Smooth muscle cell (in vitro differentiated cells): ENCODE measurements around the gene PFDN6. TPM values are rescaled to one million over a fixed set of nuclear protein-coding genes. Genes with fewer than 3 reads are reported as not detected.

Source experiments
- DNase-seq: peaks from one replicate; lab custom pipeline; 2025; ENCODE audit not compliant: unreplicated experiment; lab: John Stamatoyannopoulos, UW
- H2AFZ ChIP-seq: fragments of 200-600 bp; sonication (generic); 2 replicates; pipeline ENCODE4 v1.6.0; 2016; ENCODE audit warnings: antibody characterized with exemption, low read depth, mild to moderate bottlenecking
- H3F3A ChIP-seq: fragments of 200-600 bp; sonication (generic); 2 replicates; pipeline ENCODE4 v1.6.0; 2017; ENCODE audit warnings: antibody characterized with exemption, low read depth
- H3K27ac ChIP-seq: fragments of 200-600 bp; sonication (generic); 2 replicates; pipeline ENCODE4 v1.5.1; 2016; ENCODE audit warnings: low read depth, mild to moderate bottlenecking
- H3K27me3 ChIP-seq: fragments of 200-600 bp; sonication (generic); 2 replicates; pipeline ENCODE4 v1.6.1; 2016; ENCODE audit warnings: low read depth, mild to moderate bottlenecking
- H3K36me3 ChIP-seq: fragments of 200-600 bp; sonication (generic); 2 replicates; pipeline ENCODE4 v1.5.1; 2016; ENCODE audit warnings: low read depth
- H3K4me1 ChIP-seq: fragments of 200-600 bp; sonication (generic); 2 replicates; pipeline ENCODE4 v1.5.1; 2016; ENCODE audit warnings: low read depth
- H3K4me2 ChIP-seq: fragments of 200-600 bp; sonication (generic); 2 replicates; pipeline ENCODE4 v1.6.0; 2016; ENCODE audit warnings: mild to moderate bottlenecking
- H3K4me3 ChIP-seq: fragments of 200-600 bp; sonication (generic); 2 replicates; pipeline ENCODE4 v1.5.1; 2016; ENCODE audit warnings: mild to moderate bottlenecking
- H3K79me2 ChIP-seq: fragments of 200-600 bp; sonication (generic); 2 replicates; pipeline ENCODE4 v1.6.0; 2016; ENCODE audit warnings: low read depth, mild to moderate bottlenecking
- H3K9ac ChIP-seq: fragments of 200-600 bp; sonication (generic); 2 replicates; pipeline ENCODE4 v1.6.0; 2016; ENCODE audit warnings: low read depth
- H3K9me3 ChIP-seq: fragments of 200-600 bp; sonication (generic); replicated peaks from 2 replicates; pipeline ENCODE4 v1.5.1; 2016; ENCODE audit warnings: low read depth
- H4K20me1 ChIP-seq: fragments of 200-600 bp; sonication (generic); 2 replicates; pipeline ENCODE4 v1.6.0; 2016; ENCODE audit warnings: low read depth
- CTCF ChIP-seq: fragments of 200-600 bp; sonication (generic); IDR thresholded peaks from 2 replicates; pipeline ENCODE4 v1.5.1; 2017; ENCODE audit warnings: borderline replicate concordance, mild to moderate bottlenecking, antibody characterized with exemption; ENCODE audit not compliant: insufficient read depth, poor library complexity, severe bottlenecking
- WGBS: methylation state at CpG from one replicate; pipeline ENCODE4 v1.1.7; 2016; ENCODE audit warnings: low lambda C conversion rate; 5-methylcytosine and 5-hydroxymethylcytosine counted together
- microRNA-seq: library from miRNA; unstranded; fragments of <30 nt; microRNA quantifications from one replicate; pipeline ENCODE4, GENCODE V29; 2016; ENCODE audit warnings: borderline number of aligned reads
- polyA plus RNA-seq: library from polyadenylated mRNA; unstranded; fragments of >200 nt; fragmentation: Nextera tagmentation; extraction: Ambion mirVana; gene quantifications from 2 replicates; pipeline ENCODE4 v1.2.1, GENCODE V29; 2016
- total RNA-seq: library from RNA; depleted of rRNA; stranded (reverse); fragments of >200 nt; gene quantifications from 2 replicates; pipeline ENCODE4 v1.2.3, GENCODE V29; 2014

Gene PFDN6
- total and polyA plus RNA-seq, 2 experiments from 2014 or later: 23.1 to 33.8 TPM

GRCh38 chr6:33335916-33336315 is 46.5 kb downstream of the PFDN6 start:
- Histone ChIP-seq H3K27me3 (no peaks in the 10 kb centered on the region), H3K9ac (no peak overlapping the region), H4K20me1 (no peaks in the 10 kb centered on the region), H3K79me2 (no peaks in the 10 kb centered on the region), H3F3A (no peaks in the 10 kb centered on the region), H3K4me1 (no peaks in the 10 kb centered on the region), H3K36me3 (no peaks in the 10 kb centered on the region), H2AFZ (no peak overlapping the region), H3K9me3 (no peaks in the 10 kb centered on the region), H3K27ac (no peak overlapping the region), H3K4me2 (no peak overlapping the region), H3K4me3 (no peak overlapping the region)
- DNase-seq: no peak
- 93% methylated on average over 4 of the region's 4 CpGs for WGBS
- no peak for TF ChIP-seq CTCF

GRCh38 chr6:33336495-33336894 is 47.1 kb downstream of the PFDN6 start:
- H3K79me2 ChIP-seq: no peaks in the 10 kb centered on the region
- no peaks in the 10 kb centered on the region for H4K20me1 ChIP-seq
- H3F3A ChIP-seq: no peaks in the 10 kb centered on the region
- no peak overlapping the region for H3K4me3 ChIP-seq
- H2AFZ ChIP-seq: no peak overlapping the region
- TF ChIP-seq CTCF: no peak
- H3K4me2 ChIP-seq: no peak overlapping the region
- no peaks in the 10 kb centered on the region for H3K9me3 ChIP-seq
- H3K36me3 ChIP-seq: no peaks in the 10 kb centered on the region
- DNase-seq: no peak
- H3K9ac ChIP-seq: no peak overlapping the region
- WGBS: 91% methylated on average over 3 of the region's 3 CpGs
- no peaks in the 10 kb centered on the region for H3K27me3 ChIP-seq
- H3K27ac ChIP-seq: no peak overlapping the region
- H3K4me1 ChIP-seq: no peaks in the 10 kb centered on the region

GRCh38 chr6:33339193-33339592 is 49.8 kb downstream of the PFDN6 start:
- no peak overlapping the region for H3K9ac ChIP-seq
- H3K4me3 ChIP-seq: no peak overlapping the region
- TF ChIP-seq CTCF: no peak
- H3K79me2 ChIP-seq: no peaks in the 10 kb centered on the region
- H4K20me1 ChIP-seq: no peaks in the 10 kb centered on the region
- no peaks in the 10 kb centered on the region for H3K36me3 ChIP-seq
- no peak overlapping the region for H3K4me2 ChIP-seq
- DNase-seq: no peak
- no peaks in the 10 kb centered on the region for H3K27me3 ChIP-seq
- no peak overlapping the region for H2AFZ ChIP-seq
- H3K27ac ChIP-seq: no peak overlapping the region
- no peaks in the 10 kb centered on the region for H3K9me3 ChIP-seq
- no peaks in the 10 kb centered on the region for H3K4me1 ChIP-seq
- no peaks in the 10 kb centered on the region for H3F3A ChIP-seq
- WGBS: 93% methylated on average over 6 of the region's 6 CpGs

Small RNA genes within 50 kb of the gene (microRNA-seq; reads per million reads assigned to microRNA genes)
- gene MIR6834 (not detected), gene MIR6873 (not detected)

Other genes starting within 250 kb of the PFDN6 start
- gene HLA-DPA1, start 216.0 kb upstream of the PFDN6 start, total RNA-seq: 1.1 and 1.6 TPM in 2 replicates
- 1.1 and 1.3 TPM in 2 replicates for gene HLA-DPA1, start 216.0 kb upstream of the PFDN6 start, polyA plus RNA-seq
- 10.8 and 14.8 TPM in 2 replicates for gene HLA-DPB1, start 213.6 kb upstream of the PFDN6 start, total RNA-seq
- gene HLA-DPB1, start 213.6 kb upstream of the PFDN6 start, polyA plus RNA-seq: 19.4 and 20.3 TPM in 2 replicates
- gene COL11A2, start 97.1 kb upstream of the PFDN6 start, total RNA-seq: 0.36 and 1.1 TPM in 2 replicates
- gene COL11A2, start 97.1 kb upstream of the PFDN6 start, polyA plus RNA-seq: 1.2 and 1.5 TPM in 2 replicates
- 24.3 and 25.7 TPM in 2 replicates for gene RXRB, start 88.9 kb upstream of the PFDN6 start, total RNA-seq
- 28.2 and 33.7 TPM in 2 replicates for gene RXRB, start 88.9 kb upstream of the PFDN6 start, polyA plus RNA-seq
- 112 and 140 TPM in 2 replicates for gene SLC39A7, start 88.7 kb upstream of the PFDN6 start, total RNA-seq
- gene SLC39A7, start 88.7 kb upstream of the PFDN6 start, polyA plus RNA-seq: 87.2 and 89.5 TPM in 2 replicates
- gene HSD17B8, start 84.9 kb upstream of the PFDN6 start, total RNA-seq: 2.9 and 4.9 TPM in 2 replicates
- gene HSD17B8, start 84.9 kb upstream of the PFDN6 start, polyA plus RNA-seq: 3.7 and 9.6 TPM in 2 replicates
- gene RING1, start 81.1 kb upstream of the PFDN6 start, total RNA-seq: 23.4 and 32.2 TPM in 2 replicates
- 31.6 and 35.1 TPM in 2 replicates for gene RING1, start 81.1 kb upstream of the PFDN6 start, polyA plus RNA-seq
- gene VPS52, start 17.7 kb upstream of the PFDN6 start, total RNA-seq: 23.1 and 34.7 TPM in 2 replicates
- 22.6 and 37.0 TPM in 2 replicates for gene VPS52, start 17.7 kb upstream of the PFDN6 start, polyA plus RNA-seq
- 2,939 and 3,261 TPM in 2 replicates for gene RPS18, start 17.5 kb upstream of the PFDN6 start, total RNA-seq
- 1,790 and 1,848 TPM in 2 replicates for gene RPS18, start 17.5 kb upstream of the PFDN6 start, polyA plus RNA-seq
- 2.9 and 4.6 TPM in 2 replicates for gene B3GALT4, start 12.5 kb upstream of the PFDN6 start, total RNA-seq
- gene B3GALT4, start 12.5 kb upstream of the PFDN6 start, polyA plus RNA-seq: 6.1 and 14.6 TPM in 2 replicates
- gene WDR46, start 362 bp upstream of the PFDN6 start, total RNA-seq: 52.5 and 67.9 TPM in 2 replicates
- gene WDR46, start 362 bp upstream of the PFDN6 start, polyA plus RNA-seq: 69.9 and 78.6 TPM in 2 replicates
- gene RGL2, start 9.3 kb downstream of the PFDN6 start, total RNA-seq: 21.8 and 31.9 TPM in 2 replicates
- gene RGL2, start 9.3 kb downstream of the PFDN6 start, polyA plus RNA-seq: 55.6 and 58.7 TPM in 2 replicates
- 30.2 and 34.7 TPM in 2 replicates for gene TAPBP, start 24.5 kb downstream of the PFDN6 start, total RNA-seq
- gene TAPBP, start 24.5 kb downstream of the PFDN6 start, polyA plus RNA-seq: 75.9 and 81.6 TPM in 2 replicates
- gene ZBTB22, start 28.1 kb downstream of the PFDN6 start, total RNA-seq: 9.6 and 11.0 TPM in 2 replicates
- 22.9 and 24.9 TPM in 2 replicates for gene ZBTB22, start 28.1 kb downstream of the PFDN6 start, polyA plus RNA-seq
- gene DAXX, start 33.4 kb downstream of the PFDN6 start, total RNA-seq: 19.0 and 23.7 TPM in 2 replicates
- gene DAXX, start 33.4 kb downstream of the PFDN6 start, polyA plus RNA-seq: 38.3 and 51.3 TPM in 2 replicates
- 12.0 and 21.5 TPM in 2 replicates for gene KIFC1, start 102.2 kb downstream of the PFDN6 start, total RNA-seq
- gene KIFC1, start 102.2 kb downstream of the PFDN6 start, polyA plus RNA-seq: 2.9 and 8.8 TPM in 2 replicates
- 30.0 and 39.3 TPM in 2 replicates for gene PHF1, start 121.4 kb downstream of the PFDN6 start, total RNA-seq
- 36.9 and 52.2 TPM in 2 replicates for gene PHF1, start 121.4 kb downstream of the PFDN6 start, polyA plus RNA-seq
- gene CUTA, start 128.5 kb downstream of the PFDN6 start, total RNA-seq: 126 and 173 TPM in 2 replicates
- gene CUTA, start 128.5 kb downstream of the PFDN6 start, polyA plus RNA-seq: 289 and 298 TPM in 2 replicates
- 8.6 and 10.4 TPM in 2 replicates for gene SYNGAP1, start 130.5 kb downstream of the PFDN6 start, total RNA-seq
- 1.9 and 7.9 TPM in 2 replicates for gene SYNGAP1, start 130.5 kb downstream of the PFDN6 start, polyA plus RNA-seq
- 7.5 and 11.6 TPM in 2 replicates for gene ZBTB9, start 165.0 kb downstream of the PFDN6 start, total RNA-seq
- 6.2 and 10.9 TPM in 2 replicates for gene ZBTB9, start 165.0 kb downstream of the PFDN6 start, polyA plus RNA-seq